Measurements from ENCODE around the gene MYO6.

MYO6 gene

DNA sequence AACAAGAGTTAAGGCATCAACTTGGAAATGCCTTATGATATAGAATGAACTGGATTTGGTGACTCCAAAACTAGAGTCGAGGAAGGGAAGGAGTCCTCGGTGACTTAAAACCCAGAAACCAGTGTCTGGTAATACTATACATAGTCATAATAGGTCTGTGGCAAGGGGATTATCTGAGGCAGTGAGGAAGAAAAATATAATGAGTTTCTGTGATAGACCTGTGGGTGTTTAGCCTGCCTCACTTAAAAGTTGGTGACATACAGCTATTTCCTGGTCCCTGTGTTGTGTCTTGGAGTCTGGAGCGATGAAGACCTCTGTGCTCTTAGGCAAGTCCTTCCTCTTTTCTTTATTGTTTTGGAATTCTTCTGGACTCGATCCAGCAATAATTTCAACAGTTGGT is 5.1 kb upstream of the MYO6 start:
- TF ChIP-seq, protein P1, sequence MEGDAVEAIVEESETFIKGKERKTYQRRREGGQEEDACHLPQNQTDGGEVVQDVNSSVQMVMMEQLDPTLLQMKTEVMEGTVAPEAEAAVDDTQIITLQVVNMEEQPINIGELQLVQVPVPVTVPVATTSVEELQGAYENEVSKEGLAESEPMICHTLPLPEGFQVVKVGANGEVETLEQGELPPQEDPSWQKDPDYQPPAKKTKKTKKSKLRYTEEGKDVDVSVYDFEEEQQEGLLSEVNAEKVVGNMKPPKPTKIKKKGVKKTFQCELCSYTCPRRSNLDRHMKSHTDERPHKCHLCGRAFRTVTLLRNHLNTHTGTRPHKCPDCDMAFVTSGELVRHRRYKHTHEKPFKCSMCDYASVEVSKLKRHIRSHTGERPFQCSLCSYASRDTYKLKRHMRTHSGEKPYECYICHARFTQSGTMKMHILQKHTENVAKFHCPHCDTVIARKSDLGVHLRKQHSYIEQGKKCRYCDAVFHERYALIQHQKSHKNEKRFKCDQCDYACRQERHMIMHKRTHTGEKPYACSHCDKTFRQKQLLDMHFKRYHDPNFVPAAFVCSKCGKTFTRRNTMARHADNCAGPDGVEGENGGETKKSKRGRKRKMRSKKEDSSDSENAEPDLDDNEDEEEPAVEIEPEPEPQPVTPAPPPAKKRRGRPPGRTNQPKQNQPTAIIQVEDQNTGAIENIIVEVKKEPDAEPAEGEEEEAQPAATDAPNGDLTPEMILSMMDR (IDR thresholded peaks at IDR 0.05; ENCODE audit: low read depth, low read length), result no peak
- DNase-seq (ENCODE audit: extremely low read depth, low read depth), result no peak

GRCh38 chr6:75745404-75745803 is 3.6 kb upstream of the MYO6 start:
- DNase-seq (ENCODE audit: extremely low read depth, low read depth), result no peak
- TF ChIP-seq, protein P1 (IDR thresholded peaks at IDR 0.05; ENCODE audit: low read depth, low read length), result no peak

GRCh38 chr6:75746221-75746620 is 2.8 kb upstream of the MYO6 start:
- DNase-seq (ENCODE audit: extremely low read depth, low read depth), result no peak
- TF ChIP-seq, protein P1 (IDR thresholded peaks at IDR 0.05; ENCODE audit: low read depth, low read length), result no peak

DNA sequence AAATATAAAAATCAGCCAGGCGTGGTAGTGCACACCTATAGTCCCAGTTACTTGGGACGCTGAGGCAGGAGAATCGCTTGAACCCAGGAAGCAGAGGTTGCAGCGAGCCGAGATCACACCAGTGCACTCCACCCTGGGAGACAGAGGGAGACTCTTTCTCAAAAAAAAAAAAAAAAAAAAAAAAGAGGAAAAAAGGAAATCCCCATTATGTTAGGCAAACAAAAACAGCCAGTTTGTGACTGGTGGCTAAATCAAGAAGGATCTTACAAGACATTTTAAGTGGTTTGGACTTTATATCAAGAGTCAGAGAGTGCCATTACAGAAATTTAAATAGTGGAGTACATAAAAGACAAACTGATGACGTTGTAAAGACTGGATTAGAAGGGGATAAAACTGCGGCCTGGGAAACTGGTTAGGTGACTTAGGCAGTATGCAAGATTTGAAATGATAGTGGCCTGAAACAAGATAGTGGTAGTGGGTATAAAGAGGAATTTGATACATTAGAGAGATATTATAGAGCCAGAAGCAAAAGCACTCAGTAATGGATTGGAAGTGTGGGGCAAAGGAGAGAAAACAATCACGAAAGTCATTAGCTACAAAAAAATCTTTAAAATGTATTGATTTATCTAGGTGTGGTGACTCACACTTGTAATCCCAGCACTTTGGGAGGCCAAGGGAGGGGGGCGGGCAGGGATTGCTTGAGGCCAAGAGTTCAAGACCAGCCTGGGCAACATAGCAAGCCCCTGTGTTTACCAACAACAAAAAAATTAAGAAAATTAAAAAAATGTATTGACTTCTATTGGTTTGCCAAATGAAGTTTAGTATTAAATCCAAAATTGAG is 1.7 kb upstream of the MYO6 start:
- TF ChIP-seq, protein P1 (IDR thresholded peaks at IDR 0.05; ENCODE audit: low read depth, low read length), result no peak

DNA sequence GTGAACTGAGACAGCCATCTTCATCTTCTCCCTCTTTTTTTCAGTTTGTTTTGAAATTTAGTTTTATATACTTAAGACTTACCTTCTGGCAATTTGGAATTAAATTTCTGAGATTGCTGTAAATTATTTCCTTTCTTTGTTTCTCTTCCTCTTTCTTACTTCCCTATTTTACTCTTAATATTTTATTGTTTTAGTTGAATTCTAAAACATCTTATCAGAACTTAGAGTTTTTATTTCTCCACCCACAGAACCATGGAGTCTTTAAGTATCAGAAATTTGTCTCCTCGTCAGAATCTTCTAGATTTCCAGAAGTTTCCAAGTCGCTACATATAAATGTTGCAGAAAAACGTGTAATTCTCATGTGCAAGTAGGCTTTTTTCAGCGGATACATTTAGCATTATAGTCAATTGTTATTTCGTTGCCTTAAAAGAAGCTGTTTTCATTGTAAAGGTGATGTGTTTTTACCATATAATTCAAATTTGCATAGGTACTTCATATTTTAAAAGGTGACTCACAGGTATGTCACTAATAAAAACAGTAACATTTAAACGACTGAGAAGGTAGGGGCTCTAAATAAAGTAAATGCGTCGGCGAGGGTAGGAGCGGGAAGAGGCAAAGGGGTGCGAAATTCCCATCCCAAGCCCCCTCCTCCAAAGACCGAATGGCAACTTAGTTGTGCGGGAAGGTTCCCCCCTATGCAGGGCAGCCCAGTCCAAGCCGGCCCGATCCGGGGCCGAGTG is 866 bp upstream of the MYO6 start:
- TF ChIP-seq, protein P1 (IDR thresholded peaks at IDR 0.05; ENCODE audit: low read depth, low read length), result no peak
- DNase-seq (ENCODE audit: extremely low read depth, low read depth), result no peak

More for the DNA sequence above, 1.7 kb upstream of the MYO6 start:
- DNase-seq (ENCODE audit: extremely low read depth, low read depth), result no peak

- TF ChIP-seq, protein P1 (IDR thresholded peaks at IDR 0.05; ENCODE audit: low read depth, low read length), result no peak
- DNase-seq (ENCODE audit: extremely low read depth, low read depth), result no peak
Measured at GRCh38 chr6:75751443-75751842, 2.4 kb downstream of the MYO6 start.

- TF ChIP-seq, protein P1 (IDR thresholded peaks at IDR 0.05; ENCODE audit: low read depth, low read length), result no peak
- no peak for DNase-seq (ENCODE audit: extremely low read depth, low read depth)
Measured at GRCh38 chr6:75752365-75752764, 3.3 kb downstream of the MYO6 start.

Data from AG09319 (cell line).